ENCODE measurements around the gene NEK11. TPM values are rescaled to one million over a fixed set of nuclear protein-coding genes. Genes with fewer than 3 reads are reported as not detected.

The NEK11 gene
- total and polyA plus RNA-seq, 8 donors = 7.9 to 22.1 (median 15.4) TPM

- DNase-seq = no peak
- TF ChIP-seq CTCF (IDR thresholded peaks at IDR 0.05) = no peak
- H3K27ac ChIP-seq = no peak overlapping the region
- ATAC-seq = no peak
- no peaks in the 10 kb centered on the region for H3K9me3 ChIP-seq
- peaks cover 0 to 3% of the 10 kb centered on the region in 2 donors for H3K4me1 ChIP-seq
- H3K27me3 ChIP-seq = no peaks in the 10 kb centered on the region
- H3K36me3 ChIP-seq = peaks cover 0 to 33% of the 10 kb centered on the region in 2 donors
- H3K4me3 ChIP-seq = no peak overlapping the region
- intact Hi-C loops (cut with DNase I) = no loop called here
Measured at GRCh38 chr3:130991126-130991525, 35.6 kb upstream of the NEK11 start.

- Histone ChIP-seq H3K4me1 (peaks cover 0 to 3% of the 10 kb centered on the region in 2 donors), H3K4me3 (no peak overlapping the region), H3K27me3 (no peaks in the 10 kb centered on the region), H3K27ac (no peak overlapping the region), H3K9me3 (no peaks in the 10 kb centered on the region), H3K36me3 (peaks cover 0 to 43% of the 10 kb centered on the region in 2 donors)
- DNase-seq (no peak), ATAC-seq (no peak)
- TF ChIP-seq CTCF (IDR thresholded peaks at IDR 0.05) = no peak
- intact Hi-C loops (cut with DNase I) = no loop called here
Measured at GRCh38 chr3:130992344-130992743, 34.3 kb upstream of the NEK11 start.

GRCh38 chr3:130997289-130997688 is 29.4 kb upstream of the NEK11 start:
- H3K9me3 ChIP-seq = no peaks in the 10 kb centered on the region
- H3K27ac ChIP-seq = peak overlapping the region in 1 of 2 donors; percentile 16
- no peaks in the 10 kb centered on the region for H3K27me3 ChIP-seq
- H3K36me3 ChIP-seq = peaks cover 0 to 58% of the 10 kb centered on the region in 2 donors
- TF ChIP-seq CTCF (IDR thresholded peaks at IDR 0.05) = no peak
- intact Hi-C loops (cut with DNase I) = no loop called here
- H3K4me1 ChIP-seq = no peaks in the 10 kb centered on the region
- DNase-seq = no peak
- H3K4me3 ChIP-seq = no peak overlapping the region
- ATAC-seq = no peak

GRCh38 chr3:131001071-131001470 is 25.6 kb upstream of the NEK11 start:
- DNase-seq (peak in 2 of 4 donors; percentile 48 to 69), ATAC-seq (no peak)
- no peaks in the 10 kb centered on the region for H3K27me3 ChIP-seq
- TF ChIP-seq CTCF (IDR thresholded peaks at IDR 0.05) = no peak
- intact Hi-C loops (cut with DNase I) = no loop called here
- H3K27ac ChIP-seq = no peak overlapping the region
- peaks cover 0 to 49% of the 10 kb centered on the region in 2 donors for H3K36me3 ChIP-seq
- H3K4me1 ChIP-seq = no peaks in the 10 kb centered on the region
- no peaks in the 10 kb centered on the region for H3K9me3 ChIP-seq
- no peak overlapping the region for H3K4me3 ChIP-seq

- no peak for TF ChIP-seq CTCF (IDR thresholded peaks at IDR 0.05)
- DNase-seq = no peak
- Histone ChIP-seq H3K36me3 (peaks cover 0 to 36% of the 10 kb centered on the region in 2 donors), H3K27me3 (no peaks in the 10 kb centered on the region), H3K4me1 (no peaks in the 10 kb centered on the region), H3K4me3 (no peak overlapping the region), H3K27ac (no peak overlapping the region), H3K9me3 (no peaks in the 10 kb centered on the region)
- no peak for ATAC-seq
- intact Hi-C loops (cut with DNase I) = no loop called here
Measured at GRCh38 chr3:131004603-131005002, 22.1 kb upstream of the NEK11 start.
